SK-N-MC (cell line): Measurements from ENCODE around the gene PRSS27.

ENCODE experiments used
- EZH2 ChIP-seq: fragments of 200-600 bp; sonication (generic); IDR thresholded peaks from one replicate; pipeline ENCODE4 v1.6.1; 2017; ENCODE audit warnings: antibody characterized with exemption
- POLR2AphosphoS5 ChIP-seq: IDR thresholded peaks from 2 replicates; pipeline ENCODE4 v1.6.1; 2012; ENCODE audit warnings: mild to moderate bottlenecking, low read depth, low read length, borderline replicate concordance

DNA sequence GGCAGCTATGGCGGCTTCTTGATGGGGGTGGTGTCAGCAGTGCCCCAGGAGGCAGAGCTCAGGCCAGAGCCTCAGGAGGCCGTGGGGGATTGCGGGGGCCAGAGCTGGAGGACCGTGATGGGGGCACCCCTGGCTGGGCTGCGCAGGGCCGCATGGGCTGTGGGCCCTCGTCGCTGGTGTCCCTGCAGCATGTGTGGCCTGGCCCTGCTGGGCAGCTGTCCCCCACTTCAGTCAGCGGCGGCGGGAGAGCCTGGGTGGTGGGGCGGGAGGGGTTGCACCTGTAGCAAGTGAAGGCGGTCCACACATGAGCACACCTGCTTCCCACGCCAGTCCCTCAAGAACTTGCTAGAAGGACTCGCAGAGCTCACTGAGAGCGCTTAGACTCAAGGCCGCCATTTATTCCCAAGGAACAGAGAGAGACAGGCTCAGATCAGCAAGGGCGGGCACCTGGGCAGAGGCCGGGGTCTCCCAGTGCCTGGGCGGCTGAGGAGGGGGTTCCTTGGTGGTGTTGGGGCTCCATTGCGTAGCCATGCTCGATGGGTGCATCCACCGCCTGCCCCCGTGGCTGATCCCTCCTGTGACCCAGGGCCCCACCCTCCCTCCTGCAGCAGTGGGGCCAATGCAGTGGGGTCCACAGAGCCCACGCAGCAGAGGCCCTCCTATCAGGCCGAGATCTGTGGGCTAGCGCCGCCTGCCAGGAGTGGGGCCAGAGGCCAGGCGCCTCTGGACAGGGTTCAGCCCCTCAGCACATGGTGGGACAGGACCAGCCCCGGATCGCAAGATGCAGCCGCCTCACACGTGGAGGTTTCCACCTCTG lies 15.7 kb downstream of the PRSS27 start:
- no peak for TF ChIP-seq POLR2AphosphoS5
- no peak for TF ChIP-seq EZH2
